Coronary artery (tissue), 2 donors: ENCODE measurements around the gene WDR54.
"Not testable (repeated sequence)": the region's sequence is repeated elsewhere in the genome, so short reads cannot be mapped to it uniquely, and the experiment has no call there.

Experiments used
- DNase-seq: peaks from one replicate; pipeline ENCODE4 v3.0.0-alpha.2; 2017; ENCODE audit warnings: low spot score
- H3K27ac ChIP-seq, 2 donors: fragments of 200-600 bp; sonication (generic); one replicate each; pipeline ENCODE4 v1.5.1; 2016 to 2019
- H3K4me3 ChIP-seq: fragments of 200-600 bp; sonication (generic); 2 replicates; pipeline ENCODE4 v1.5.1; 2016; ENCODE audit warnings: mild to moderate bottlenecking, moderate library complexity
- CTCF ChIP-seq: fragments of 200-600 bp; sonication (generic); IDR thresholded peaks from one replicate; pipeline ENCODE4 v1.5.1; 2019; ENCODE audit warnings: antibody characterized with exemption

WDR54 gene

GRCh38 chr2:74457549-74458131, 36.1 kb downstream of the WDR54 start:
- no peak for DNase-seq
- peak overlapping the region; percentile 96 to 97 for H3K27ac ChIP-seq

GRCh38 chr2:74458132-74458937, 36.8 kb downstream of the WDR54 start, which contains the start of gene WBP1:
Gene WBP1, plus strand, starts transcription at chr2:74458438. Its CDS starts 165 bp downstream, at chr2:74458603.
- no peak for TF ChIP-seq CTCF
- Histone ChIP-seq H3K4me3 (peak within 1 kb of the TSS; percentile 82), H3K27ac (peak within 1 kb of the TSS; percentile 96 to 97)
- peak; percentile 100 for DNase-seq

More at GRCh38 chr2:74457549-74458131, 36.1 kb downstream of the WDR54 start:
- no peak for TF ChIP-seq CTCF
- H3K4me3 ChIP-seq: peak overlapping the region; percentile 82

GRCh38 chr2:74458938-74459363, 37.4 kb downstream of the WDR54 start:
- peak overlapping the region; percentile 80 for H3K4me3 ChIP-seq
- H3K27ac ChIP-seq: peak overlapping the region; percentile 88 to 97
- no peak for TF ChIP-seq CTCF
- DNase-seq: no peak

GRCh38 chr2:74459503-74460118, 38.1 kb downstream of the WDR54 start:
- DNase-seq: not testable (repeated sequence)
- H3K4me3 ChIP-seq: peak overlapping the region; percentile 80
- peak overlapping the region in 1 of 2 donors; percentile 88 for H3K27ac ChIP-seq

GRCh38 chr2:74460187-74460586, 38.7 kb downstream of the WDR54 start:
- H3K4me3 ChIP-seq, DNase-seq, H3K27ac ChIP-seq: not testable (repeated sequence)

- DNase-seq: no peak
- no peak overlapping the region for H3K4me3 ChIP-seq
- H3K27ac ChIP-seq: no peak overlapping the region
- TF ChIP-seq CTCF: no peak
Observed at GRCh38 chr2:74461187-74462053, 39.9 kb downstream of the WDR54 start.

- no peak for TF ChIP-seq CTCF
- DNase-seq: no peak
- H3K27ac ChIP-seq: no peak overlapping the region
- no peak overlapping the region for H3K4me3 ChIP-seq
Observed at GRCh38 chr2:74462054-74462785, 40.7 kb downstream of the WDR54 start.
